GM12891 (cell line): Measurements from ENCODE around the gene CEP63.

Experiments used
- POLR2A ChIP-seq: IDR thresholded peaks from 2 replicates; pipeline ENCODE4 v1.6.1; 2011; ENCODE audit warnings: low read depth, low read length, control low read depth
- SPI1 ChIP-seq: IDR thresholded peaks from 2 replicates; pipeline ENCODE4 v1.6.1; 2011; ENCODE audit warnings: low read depth, low read length, control low read depth
- TAF1 ChIP-seq: IDR thresholded peaks from 2 replicates; pipeline ENCODE4 v1.6.1; 2011; ENCODE audit warnings: low read depth, low read length, control low read depth

- TF ChIP-seq POLR2A (no peak), TAF1 (no peak), SPI1 (no peak)
Observed at GRCh38 chr3:134620476-134621115, 134.7 kb downstream of the CEP63 start.
